ENCODE results near the gene SDCBP2. TPM values are rescaled to one million over a fixed set of nuclear protein-coding genes. Genes with fewer than 3 reads are reported as not detected.
A peak's percentile ranks its signal among the peaks of the same experiment; 100 is the strongest.

The SDCBP2 gene
- total and polyA plus RNA-seq, 2 donors (not counting 1 experiment from before 2014, with no cell fraction given), result 1.2 to 1.3 TPM

- H3K27me3 ChIP-seq (replicated peaks in 1 of 4; ENCODE audit: control extremely low read depth in 1 of 4, control insufficient read depth in 3 of 4, insufficient read depth in 4 of 4, low read length in 3 of 4), result no peaks in the 10 kb centered on the region
- ATAC-seq (ENCODE audit: low read depth) (no peak), DNase-seq (no peak)
- 93% methylated on average over 2 of the region's 6 CpGs for WGBS (ENCODE audit: insufficient coverage)
- H3K4me1 Mint-ChIP-seq, result peaks cover 81% of the 10 kb centered on the region
- H3K79me2 ChIP-seq (ENCODE audit: control insufficient read depth, insufficient read depth, low read length), result peaks cover 100% of the 10 kb centered on the region
- H3K27ac ChIP-seq (ENCODE audit: low read length in 2 of 2), result no peak overlapping the region
- H3K27ac Mint-ChIP-seq, result no peak overlapping the region
- H3K9me3 Mint-ChIP-seq (ENCODE audit: insufficient read depth), result no peaks in the 10 kb centered on the region
- TF ChIP-seq EZH2 (IDR thresholded peaks at IDR 0.05; ENCODE audit: borderline replicate concordance, insufficient read depth, low read depth, low read length, poor library complexity, severe bottlenecking), result no peak
- TF ChIP-seq, protein P1, sequence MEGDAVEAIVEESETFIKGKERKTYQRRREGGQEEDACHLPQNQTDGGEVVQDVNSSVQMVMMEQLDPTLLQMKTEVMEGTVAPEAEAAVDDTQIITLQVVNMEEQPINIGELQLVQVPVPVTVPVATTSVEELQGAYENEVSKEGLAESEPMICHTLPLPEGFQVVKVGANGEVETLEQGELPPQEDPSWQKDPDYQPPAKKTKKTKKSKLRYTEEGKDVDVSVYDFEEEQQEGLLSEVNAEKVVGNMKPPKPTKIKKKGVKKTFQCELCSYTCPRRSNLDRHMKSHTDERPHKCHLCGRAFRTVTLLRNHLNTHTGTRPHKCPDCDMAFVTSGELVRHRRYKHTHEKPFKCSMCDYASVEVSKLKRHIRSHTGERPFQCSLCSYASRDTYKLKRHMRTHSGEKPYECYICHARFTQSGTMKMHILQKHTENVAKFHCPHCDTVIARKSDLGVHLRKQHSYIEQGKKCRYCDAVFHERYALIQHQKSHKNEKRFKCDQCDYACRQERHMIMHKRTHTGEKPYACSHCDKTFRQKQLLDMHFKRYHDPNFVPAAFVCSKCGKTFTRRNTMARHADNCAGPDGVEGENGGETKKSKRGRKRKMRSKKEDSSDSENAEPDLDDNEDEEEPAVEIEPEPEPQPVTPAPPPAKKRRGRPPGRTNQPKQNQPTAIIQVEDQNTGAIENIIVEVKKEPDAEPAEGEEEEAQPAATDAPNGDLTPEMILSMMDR (IDR thresholded peaks at IDR 0.05), result no peak
- ChIA-PET CTCF (no interaction called here), POLR2A (no interaction called here)
- H3K4me3 Mint-ChIP-seq, result no peak overlapping the region
- peaks cover 0 to 19% of the 10 kb centered on the region in 2 experiments for H3K36me3 ChIP-seq (replicated peaks in 1 of 2; ENCODE audit: control extremely low read depth in 1 of 2, control insufficient read depth in 1 of 2, extremely low read depth in 1 of 2, insufficient read depth in 2 of 2, low read length in 1 of 2)
- H3K4me1 ChIP-seq (ENCODE audit: control insufficient read depth in 2 of 2, insufficient read depth in 2 of 2, low read length in 2 of 2), result peaks cover 47 to 51% of the 10 kb centered on the region in 2 donors
- H3K9me3 ChIP-seq (ENCODE audit: control extremely low read depth in 1 of 3, control insufficient read depth in 2 of 3, insufficient read depth in 1 of 3, low read length in 2 of 3), result no peaks in the 10 kb centered on the region
- no peak overlapping the region for H3K9ac ChIP-seq (ENCODE audit: low read length)
- no peak overlapping the region for H2AFZ ChIP-seq (ENCODE audit: insufficient read depth, low read depth, low read length, poor library complexity, severe bottlenecking)
- intact Hi-C loops (cut with micrococcal nuclease), result loop anchor here (5.0 kb wide), 2 partner anchors 51 to 59 kb away; partner anchors contain the start of gene SDCBP2
- no peak overlapping the region for H3K4me3 ChIP-seq (ENCODE audit: control extremely low read depth in 1 of 5, extremely low read depth in 1 of 5, insufficient read depth in 1 of 5, low read depth in 2 of 5, low read length in 4 of 5)
- peaks cover 86% of the 10 kb centered on the region for H4K20me1 ChIP-seq (ENCODE audit: control insufficient read depth, insufficient read depth, low read length, poor library complexity, severe bottlenecking)
- H3K27me3 Mint-ChIP-seq, result no peaks in the 10 kb centered on the region
- no peak overlapping the region for H3K4me2 ChIP-seq (replicated peaks; ENCODE audit: low read depth, low read length, poor library complexity, severe bottlenecking)
These were observed 49.8 kb upstream of the SDCBP2 start for GRCh38 chr20:1378735-1379125.

- 93% methylated on average over 4 of the region's 6 CpGs for WGBS (ENCODE audit: insufficient coverage)
- Histone ChIP-seq H3K4me3 (ENCODE audit: control extremely low read depth in 1 of 5, extremely low read depth in 1 of 5, insufficient read depth in 1 of 5, low read depth in 2 of 5, low read length in 4 of 5) (no peak overlapping the region), H2AFZ (ENCODE audit: insufficient read depth, low read depth, low read length, poor library complexity, severe bottlenecking) (no peak overlapping the region), H3K36me3 (replicated peaks in 1 of 2; ENCODE audit: control extremely low read depth in 1 of 2, control insufficient read depth in 1 of 2, extremely low read depth in 1 of 2, insufficient read depth in 2 of 2, low read length in 1 of 2) (peaks cover 3 to 19% of the 10 kb centered on the region in 2 experiments), H3K9me3 (ENCODE audit: control extremely low read depth in 1 of 3, control insufficient read depth in 2 of 3, insufficient read depth in 1 of 3, low read length in 2 of 3) (no peaks in the 10 kb centered on the region), H3K4me1 (ENCODE audit: control insufficient read depth in 2 of 2, insufficient read depth in 2 of 2, low read length in 2 of 2) (peaks cover 42 to 51% of the 10 kb centered on the region in 2 donors), H3K4me2 (replicated peaks; ENCODE audit: low read depth, low read length, poor library complexity, severe bottlenecking) (peak overlapping the region; percentile 63), H3K79me2 (ENCODE audit: control insufficient read depth, insufficient read depth, low read length) (peaks cover 98% of the 10 kb centered on the region), H4K20me1 (ENCODE audit: control insufficient read depth, insufficient read depth, low read length, poor library complexity, severe bottlenecking) (peaks cover 84% of the 10 kb centered on the region), H3K9ac (ENCODE audit: low read length) (no peak overlapping the region), H3K27me3 (replicated peaks in 1 of 4; ENCODE audit: control extremely low read depth in 1 of 4, control insufficient read depth in 3 of 4, insufficient read depth in 4 of 4, low read length in 3 of 4) (no peaks in the 10 kb centered on the region), H3K27ac (ENCODE audit: low read length in 2 of 2) (peak overlapping the region; percentile 50 to 65)
- ChIA-PET POLR2A (no interaction called here), CTCF (interaction anchor here (0.7 to 1.8 kb wide), 2 partner anchors 59 to 88 kb away, joined by 3 to 6 read pairs; no protein-coding TSS in a partner anchor)
- peaks cover 80% of the 10 kb centered on the region for H3K4me1 Mint-ChIP-seq
- no peaks in the 10 kb centered on the region for H3K9me3 Mint-ChIP-seq (ENCODE audit: insufficient read depth)
- DNase-seq, result no peak
- peak overlapping the region; percentile 64 for H3K27ac Mint-ChIP-seq
- intact Hi-C loops (cut with micrococcal nuclease), result loop anchor here (5.0 kb wide), 2 partner anchors 51 to 59 kb away; partner anchors contain the start of gene SDCBP2
- TF ChIP-seq EZH2 (IDR thresholded peaks at IDR 0.05; ENCODE audit: borderline replicate concordance, insufficient read depth, low read depth, low read length, poor library complexity, severe bottlenecking), result no peak
- TF ChIP-seq, protein P1 (IDR thresholded peaks at IDR 0.05), result no peak
- H3K4me3 Mint-ChIP-seq, result peak overlapping the region; percentile 33
- no peaks in the 10 kb centered on the region for H3K27me3 Mint-ChIP-seq
- ATAC-seq (ENCODE audit: low read depth), result no peak
These were observed 49.2 kb upstream of the SDCBP2 start for GRCh38 chr20:1377984-1378734.
